Astrocyte of the spinal cord (primary cell): ENCODE data around the gene CLDN20.
A peak's percentile ranks its signal among the peaks of the same experiment; 100 is the strongest.

Source experiments
- DNase-seq: peaks from one replicate; pipeline ENCODE4 v3.0.0; 2011; ENCODE audit warnings: low read depth, low spot score
- H3K4me3 ChIP-seq: 2 replicates; pipeline ENCODE4 v1.5.1; 2011; ENCODE audit warnings: low read depth, mild to moderate bottlenecking, low read length, moderate library complexity
- CTCF ChIP-seq: IDR thresholded peaks from 2 replicates; pipeline ENCODE4 v1.5.1; 2012; ENCODE audit warnings: low read depth, mild to moderate bottlenecking, low read length, inconsistent platforms
- in situ Hi-C: cut with HindIII; loops from 2 replicates; pipeline ENCODE4 v1.10.0; 2017; ENCODE audit warnings: low sequenced_read_pairs

CLDN20 gene

GRCh38 chr6:155278319-155279049, 14.7 kb downstream of the CLDN20 start:
- no peak for TF ChIP-seq CTCF
- H3K4me3 ChIP-seq: no peak overlapping the region
- no peak for DNase-seq
- in situ Hi-C loops: no loop called here

GRCh38 chr6:155284775-155285174, 21.0 kb downstream of the CLDN20 start:
- no peak for DNase-seq
- no peak for TF ChIP-seq CTCF
- in situ Hi-C loops: no loop called here
- no peak overlapping the region for H3K4me3 ChIP-seq

- no peak for TF ChIP-seq CTCF
- DNase-seq: no peak
- H3K4me3 ChIP-seq: no peak overlapping the region
- in situ Hi-C loops: no loop called here
Measured at GRCh38 chr6:155287762-155288161, 23.9 kb downstream of the CLDN20 start.

DNA sequence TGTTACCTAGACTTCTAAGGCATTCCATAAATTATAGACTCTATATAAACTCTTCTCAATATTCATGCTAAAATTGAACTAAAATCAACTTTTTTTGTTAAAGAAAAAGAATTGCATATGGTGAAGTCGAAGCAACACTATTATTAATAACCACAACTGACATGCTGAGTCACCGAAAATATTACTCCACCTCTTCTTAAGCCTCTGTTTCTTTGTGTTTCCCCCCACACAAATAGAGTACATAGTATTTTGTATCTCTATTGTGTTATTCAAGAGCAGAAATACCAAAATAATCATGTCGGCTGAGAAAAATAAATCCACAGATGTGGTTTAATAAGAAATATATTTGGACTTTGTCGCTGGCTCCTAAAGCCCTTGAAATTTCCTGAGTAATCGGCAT, 26.7 kb downstream of the CLDN20 start:
- no peak for TF ChIP-seq CTCF
- in situ Hi-C loops: no loop called here
- DNase-seq: no peak
- H3K4me3 ChIP-seq: no peak overlapping the region

DNA sequence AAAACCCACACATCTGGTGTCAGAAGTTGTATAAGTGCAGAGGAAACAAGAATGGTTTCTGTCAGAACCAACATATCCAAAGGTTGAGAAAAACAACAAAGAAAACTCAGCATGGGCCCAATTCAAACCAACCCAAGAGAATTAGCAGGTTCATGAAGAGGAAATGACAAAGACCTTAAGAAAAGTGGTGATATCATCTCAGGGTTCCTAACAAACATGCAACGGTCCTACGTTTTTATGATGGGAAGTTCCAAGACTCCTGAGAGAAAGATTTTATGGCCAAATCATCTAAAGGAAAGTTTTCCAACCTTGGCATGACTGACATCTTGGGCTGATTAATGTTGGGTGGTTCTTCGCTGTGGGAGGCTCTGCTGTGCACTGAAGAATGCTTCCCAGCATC, 27.5 kb downstream of the CLDN20 start:
- DNase-seq: peak; percentile 27
- in situ Hi-C loops: no loop called here
- no peak for TF ChIP-seq CTCF
- H3K4me3 ChIP-seq: no peak overlapping the region

DNA sequence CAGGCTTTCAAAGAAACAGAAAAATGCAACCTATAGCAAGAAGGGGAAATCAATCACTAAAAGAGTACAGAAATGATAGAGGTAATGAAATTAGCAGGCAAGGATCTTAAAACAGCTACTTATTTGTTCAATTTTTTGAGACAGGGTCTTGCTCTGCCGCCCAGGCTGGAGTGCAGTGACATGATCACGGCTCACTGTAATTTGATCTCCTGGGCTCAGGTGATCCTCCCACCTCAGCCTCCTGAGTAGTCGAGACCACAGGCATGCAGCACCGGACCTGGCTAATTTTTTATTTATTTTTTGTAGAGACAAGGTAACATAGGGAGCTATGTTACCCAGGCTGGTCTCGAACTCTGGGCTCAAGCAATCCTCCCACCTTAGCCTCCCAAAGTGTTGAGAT, 28.9 kb downstream of the CLDN20 start:
- DNase-seq: no peak
- in situ Hi-C loops: no loop called here
- TF ChIP-seq CTCF: no peak
- H3K4me3 ChIP-seq: no peak overlapping the region
